Activated CD4-positive, CD25-positive, alpha-beta regulatory T cell treated with anti-CD3 and anti-CD28 coated beads, Interleukin-2, amount 50 U/mL, for 72 hours (primary cell): Measurements from ENCODE around the gene DTX3L.
A peak's percentile ranks its signal among the peaks of the same experiment; 100 is the strongest.

Source experiments
- DNase-seq: peaks from one replicate; pipeline ENCODE4 v3.0.0; 2021

DTX3L gene

GRCh38 chr3:122608916-122609315 is 44.8 kb downstream of the DTX3L start:
- no peak for DNase-seq

- DNase-seq = peak; percentile 36
Measured at GRCh38 chr3:122609798-122610559, 45.8 kb downstream of the DTX3L start.

GRCh38 chr3:122612696-122613095 is 48.6 kb downstream of the DTX3L start:
- no peak for DNase-seq

GRCh38 chr3:122615303-122615702 is 51.2 kb downstream of the DTX3L start:
- DNase-seq = no peak

GRCh38 chr3:122618614-122619013 is 54.5 kb downstream of the DTX3L start:
- no peak for DNase-seq

- no peak for DNase-seq
Measured at GRCh38 chr3:122619040-122619439, 54.9 kb downstream of the DTX3L start.

- no peak for DNase-seq
Measured at GRCh38 chr3:122620399-122620798, 56.3 kb downstream of the DTX3L start.

GRCh38 chr3:122621112-122621511 is 57.0 kb downstream of the DTX3L start:
- no peak for DNase-seq

GRCh38 chr3:122623031-122623829 is 59.1 kb downstream of the DTX3L start:
- DNase-seq = no peak
